ENCODE data around the gene PLEKHO1. TPM values are rescaled to one million over a fixed set of nuclear protein-coding genes. Genes with fewer than 3 reads are reported as not detected.
A peak's percentile ranks its signal among the peaks of the same experiment; 100 is the strongest.

The PLEKHO1 gene
- total RNA-seq, 3 donors from 2014 or later (not counting 1 experiment from before 2014, with no cell fraction given): 53.3 to 73.8 (median 64.6) TPM

- Histone ChIP-seq H3K36me3 (ENCODE audit: control insufficient read depth, insufficient read depth, low read length) (peaks cover 47% of the 10 kb centered on the region), H3K27ac (ENCODE audit: low read length) (peak overlapping the region; percentile 83), H3K4me3 (ENCODE audit: low read length) (peak overlapping the region; percentile 1), H3K27me3 (ENCODE audit: control insufficient read depth, insufficient read depth, low read length) (no peaks in the 10 kb centered on the region), H3K9me3 (ENCODE audit: control insufficient read depth, insufficient read depth, low read length) (no peaks in the 10 kb centered on the region), H3K4me1 (ENCODE audit: control insufficient read depth, insufficient read depth, low read length) (peaks cover 48% of the 10 kb centered on the region)
- Mint-ChIP-seq H3K27ac (no peak overlapping the region), H3K36me3 (peaks cover 9% of the 10 kb centered on the region), H3K4me3 (no peak overlapping the region), H3K27me3 (ENCODE audit: low read depth in 2 of 2) (no peaks in the 10 kb centered on the region), H3K9me3 (no peaks in the 10 kb centered on the region), H3K4me1 (peaks cover 13 to 34% of the 10 kb centered on the region in 2 donors)
- 48% methylated on average over 8 of the region's 8 CpGs for WGBS (ENCODE audit: insufficient coverage)
- no peak for TF ChIP-seq CTCF (IDR thresholded peaks at IDR 0.05)
- intact Hi-C loops (cut with micrococcal nuclease): no loop called here
- ATAC-seq (no peak), DNase-seq (no peak)
Observed at GRCh38 chr1:150159550-150159949, 9.8 kb downstream of the PLEKHO1 start.

- Mint-ChIP-seq H3K4me3 (no peak overlapping the region), H3K27me3 (ENCODE audit: low read depth in 2 of 2) (no peaks in the 10 kb centered on the region), H3K4me1 (peaks cover 13 to 28% of the 10 kb centered on the region in 2 donors), H3K27ac (peak overlapping the region; percentile 14 to 33), H3K9me3 (no peaks in the 10 kb centered on the region), H3K36me3 (peaks cover 9% of the 10 kb centered on the region)
- peak overlapping the region; percentile 81 for H3K27ac ChIP-seq (ENCODE audit: low read length)
- no peak for ATAC-seq
- peaks cover 58% of the 10 kb centered on the region for H3K4me1 ChIP-seq (ENCODE audit: control insufficient read depth, insufficient read depth, low read length)
- intact Hi-C loops (cut with micrococcal nuclease): no loop called here
- H3K9me3 ChIP-seq (ENCODE audit: control insufficient read depth, insufficient read depth, low read length): no peaks in the 10 kb centered on the region
- H3K27me3 ChIP-seq (ENCODE audit: control insufficient read depth, insufficient read depth, low read length): no peaks in the 10 kb centered on the region
- 52% methylated on average over 7 of the region's 7 CpGs for WGBS (ENCODE audit: insufficient coverage)
- DNase-seq: peak in 1 of 2 donors; percentile 28
- peak overlapping the region; percentile 21 for H3K4me3 ChIP-seq (ENCODE audit: low read length)
- TF ChIP-seq CTCF (IDR thresholded peaks at IDR 0.05): no peak
- H3K36me3 ChIP-seq (ENCODE audit: control insufficient read depth, insufficient read depth, low read length): peaks cover 35% of the 10 kb centered on the region
Observed at GRCh38 chr1:150160964-150161621, 11.4 kb downstream of the PLEKHO1 start.

- no peak for ATAC-seq
- H3K4me1 ChIP-seq (ENCODE audit: control insufficient read depth, insufficient read depth, low read length): peaks cover 58% of the 10 kb centered on the region
- peaks cover 0 to 2% of the 10 kb centered on the region in 2 donors for H3K27me3 Mint-ChIP-seq (ENCODE audit: low read depth in 2 of 2)
- no peak overlapping the region for H3K4me3 ChIP-seq (ENCODE audit: low read length)
- intact Hi-C loops (cut with micrococcal nuclease): no loop called here
- peaks cover 9% of the 10 kb centered on the region for H3K36me3 Mint-ChIP-seq
- peaks cover 26% of the 10 kb centered on the region for H3K36me3 ChIP-seq (ENCODE audit: control insufficient read depth, insufficient read depth, low read length)
- peak overlapping the region; percentile 81 for H3K27ac ChIP-seq (ENCODE audit: low read length)
- peak in 1 of 2 donors; percentile 53 for DNase-seq
- H3K27me3 ChIP-seq (ENCODE audit: control insufficient read depth, insufficient read depth, low read length): no peaks in the 10 kb centered on the region
- peak overlapping the region in 1 of 2 donors; percentile 33 for H3K27ac Mint-ChIP-seq
- H3K4me3 Mint-ChIP-seq: no peak overlapping the region
- TF ChIP-seq CTCF (IDR thresholded peaks at IDR 0.05): no peak
- H3K9me3 ChIP-seq (ENCODE audit: control insufficient read depth, insufficient read depth, low read length): no peaks in the 10 kb centered on the region
- no peaks in the 10 kb centered on the region for H3K9me3 Mint-ChIP-seq
- H3K4me1 Mint-ChIP-seq: peaks cover 13 to 28% of the 10 kb centered on the region in 2 donors
- 62% methylated on average over 9 of the region's 9 CpGs for WGBS (ENCODE audit: insufficient coverage)
Observed at GRCh38 chr1:150161747-150162581, 12.2 kb downstream of the PLEKHO1 start.
